ENCODE data around the gene ADAT1.

GRCh38 chr16:75635036-75635435, 12.0 kb upstream of the ADAT1 start:
- TF ChIP-seq SMAD1 (CRISPR knock-in tag; IDR thresholded peaks at IDR 0.05; ENCODE audit: borderline replicate concordance, low read depth) (no peak), CREB1 (IDR thresholded peaks at IDR 0.05) (no peak), CREB1 (CRISPR knock-in tag; IDR thresholded peaks at IDR 0.05) (no peak), SKIL (CRISPR knock-in tag; IDR thresholded peaks at IDR 0.05; ENCODE audit: borderline replicate concordance) (no peak), HMGXB4 (CRISPR knock-in tag; IDR thresholded peaks at IDR 0.05; ENCODE audit: borderline replicate concordance in 1 of 2, low read depth in 1 of 2) (no peak), CBX2 (IDR thresholded peaks at IDR 0.05; ENCODE audit: low read depth, low read length) (no peak), CBX2 (CRISPR knock-in tag; IDR thresholded peaks at IDR 0.05; ENCODE audit: low read depth) (no peak), CTCF (CRISPR knock-in tag; IDR thresholded peaks at IDR 0.05) (no peak), ZNF34 (CRISPR knock-in tag; IDR thresholded peaks at IDR 0.05; ENCODE audit: borderline replicate concordance) (no peak), FOXP4 (CRISPR knock-in tag; IDR thresholded peaks at IDR 0.05) (no peak)
